PC-9 (cell line): ENCODE results near the gene FPR1.

Source experiments
- EZH2 ChIP-seq: fragments of 200-600 bp; sonication (generic); IDR thresholded peaks from 2 replicates; pipeline ENCODE4 v1.8.0; 2017; ENCODE audit warnings: antibody characterized with exemption, low read depth
- TF ChIP-seq, protein P1 (sequence below): fragments of 200-600 bp; sonication (generic); conservative IDR thresholded peaks from 2 replicates; pipeline ENCODE4 v1.6.1; 2017; ENCODE audit warnings: mixed run types, antibody characterized with exemption, mild to moderate bottlenecking, moderate library complexity

DNA sequence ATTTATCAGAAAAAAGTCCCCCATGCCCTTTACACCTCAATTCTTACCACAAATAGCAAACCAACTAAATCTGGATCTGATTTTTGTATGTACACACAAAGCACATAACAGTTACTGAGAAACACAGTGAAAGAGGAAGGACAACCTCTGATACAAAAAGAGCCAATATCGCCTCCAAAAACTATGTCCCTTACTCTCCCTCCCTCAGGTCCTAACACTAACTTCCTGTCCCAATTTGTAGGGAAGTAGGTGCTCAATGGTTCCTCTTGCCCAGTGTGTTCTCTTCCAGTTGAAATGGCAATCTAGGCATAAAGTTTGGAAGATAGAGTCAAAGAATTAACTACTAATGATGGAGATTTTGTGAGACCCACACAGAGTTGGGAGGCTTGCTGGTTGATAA, 27.5 kb upstream of the FPR1 start:
- TF ChIP-seq, protein P1, sequence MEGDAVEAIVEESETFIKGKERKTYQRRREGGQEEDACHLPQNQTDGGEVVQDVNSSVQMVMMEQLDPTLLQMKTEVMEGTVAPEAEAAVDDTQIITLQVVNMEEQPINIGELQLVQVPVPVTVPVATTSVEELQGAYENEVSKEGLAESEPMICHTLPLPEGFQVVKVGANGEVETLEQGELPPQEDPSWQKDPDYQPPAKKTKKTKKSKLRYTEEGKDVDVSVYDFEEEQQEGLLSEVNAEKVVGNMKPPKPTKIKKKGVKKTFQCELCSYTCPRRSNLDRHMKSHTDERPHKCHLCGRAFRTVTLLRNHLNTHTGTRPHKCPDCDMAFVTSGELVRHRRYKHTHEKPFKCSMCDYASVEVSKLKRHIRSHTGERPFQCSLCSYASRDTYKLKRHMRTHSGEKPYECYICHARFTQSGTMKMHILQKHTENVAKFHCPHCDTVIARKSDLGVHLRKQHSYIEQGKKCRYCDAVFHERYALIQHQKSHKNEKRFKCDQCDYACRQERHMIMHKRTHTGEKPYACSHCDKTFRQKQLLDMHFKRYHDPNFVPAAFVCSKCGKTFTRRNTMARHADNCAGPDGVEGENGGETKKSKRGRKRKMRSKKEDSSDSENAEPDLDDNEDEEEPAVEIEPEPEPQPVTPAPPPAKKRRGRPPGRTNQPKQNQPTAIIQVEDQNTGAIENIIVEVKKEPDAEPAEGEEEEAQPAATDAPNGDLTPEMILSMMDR: no peak
- TF ChIP-seq EZH2: no peak
